NB4 (cell line): Measurements from ENCODE around the gene TRAPPC12.

ENCODE experiments used
- DNase-seq: peaks from one replicate; pipeline ENCODE4 v3.0.0; 2010; ENCODE audit warnings: low read depth
- H3K4me3 ChIP-seq: one replicate; pipeline ENCODE4 v1.5.1; 2011; ENCODE audit warnings: mild to moderate bottlenecking, low read depth, low read length, moderate library complexity
- MYC ChIP-seq: IDR thresholded peaks from 2 replicates; pipeline ENCODE4 v1.6.1; 2011; ENCODE audit warnings: low read depth, low read length
- POLR2A ChIP-seq: IDR thresholded peaks from 2 replicates; pipeline ENCODE4 v1.6.1; 2011; ENCODE audit warnings: mild to moderate bottlenecking; ENCODE audit not compliant: insufficient read length; ENCODE audit errors: extremely low read depth
- TF ChIP-seq, protein P1 (sequence below): IDR thresholded peaks from one replicate; pipeline ENCODE4 v1.5.1; 2012; ENCODE audit warnings: low read depth, low read length
- TF ChIP-seq, protein P2 (sequence below): IDR thresholded peaks from 2 replicates; pipeline ENCODE4 v1.6.1; 2011; ENCODE audit warnings: low read depth, low read length

The TRAPPC12 gene

DNA sequence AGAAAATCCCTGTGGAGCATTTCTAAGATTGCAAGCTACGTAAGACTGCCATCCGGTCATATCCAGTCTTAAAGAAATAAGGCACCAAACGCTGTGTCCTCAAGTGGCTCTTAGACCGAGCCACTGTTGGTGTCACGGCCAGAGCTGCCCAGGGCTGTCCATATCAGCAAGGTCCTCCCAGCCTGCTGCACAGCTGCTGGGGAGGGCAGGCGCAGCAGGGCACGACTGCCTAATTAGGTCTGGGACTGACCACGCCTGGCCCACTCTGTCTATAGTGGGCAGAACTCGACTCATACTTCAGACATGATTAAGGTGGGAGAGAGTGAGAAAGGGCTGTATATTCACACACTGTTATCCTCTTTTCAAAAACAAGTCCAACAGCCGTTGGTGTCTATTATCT is 41.2 kb upstream of the TRAPPC12 start:
- TF ChIP-seq, protein P1, sequence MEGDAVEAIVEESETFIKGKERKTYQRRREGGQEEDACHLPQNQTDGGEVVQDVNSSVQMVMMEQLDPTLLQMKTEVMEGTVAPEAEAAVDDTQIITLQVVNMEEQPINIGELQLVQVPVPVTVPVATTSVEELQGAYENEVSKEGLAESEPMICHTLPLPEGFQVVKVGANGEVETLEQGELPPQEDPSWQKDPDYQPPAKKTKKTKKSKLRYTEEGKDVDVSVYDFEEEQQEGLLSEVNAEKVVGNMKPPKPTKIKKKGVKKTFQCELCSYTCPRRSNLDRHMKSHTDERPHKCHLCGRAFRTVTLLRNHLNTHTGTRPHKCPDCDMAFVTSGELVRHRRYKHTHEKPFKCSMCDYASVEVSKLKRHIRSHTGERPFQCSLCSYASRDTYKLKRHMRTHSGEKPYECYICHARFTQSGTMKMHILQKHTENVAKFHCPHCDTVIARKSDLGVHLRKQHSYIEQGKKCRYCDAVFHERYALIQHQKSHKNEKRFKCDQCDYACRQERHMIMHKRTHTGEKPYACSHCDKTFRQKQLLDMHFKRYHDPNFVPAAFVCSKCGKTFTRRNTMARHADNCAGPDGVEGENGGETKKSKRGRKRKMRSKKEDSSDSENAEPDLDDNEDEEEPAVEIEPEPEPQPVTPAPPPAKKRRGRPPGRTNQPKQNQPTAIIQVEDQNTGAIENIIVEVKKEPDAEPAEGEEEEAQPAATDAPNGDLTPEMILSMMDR: no peak
- TF ChIP-seq, protein P2, sequence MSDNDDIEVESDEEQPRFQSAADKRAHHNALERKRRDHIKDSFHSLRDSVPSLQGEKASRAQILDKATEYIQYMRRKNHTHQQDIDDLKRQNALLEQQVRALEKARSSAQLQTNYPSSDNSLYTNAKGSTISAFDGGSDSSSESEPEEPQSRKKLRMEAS: no peak
- TF ChIP-seq MYC (no peak), POLR2A (no peak)
- no peak for DNase-seq
- H3K4me3 ChIP-seq: no peak overlapping the region

DNA sequence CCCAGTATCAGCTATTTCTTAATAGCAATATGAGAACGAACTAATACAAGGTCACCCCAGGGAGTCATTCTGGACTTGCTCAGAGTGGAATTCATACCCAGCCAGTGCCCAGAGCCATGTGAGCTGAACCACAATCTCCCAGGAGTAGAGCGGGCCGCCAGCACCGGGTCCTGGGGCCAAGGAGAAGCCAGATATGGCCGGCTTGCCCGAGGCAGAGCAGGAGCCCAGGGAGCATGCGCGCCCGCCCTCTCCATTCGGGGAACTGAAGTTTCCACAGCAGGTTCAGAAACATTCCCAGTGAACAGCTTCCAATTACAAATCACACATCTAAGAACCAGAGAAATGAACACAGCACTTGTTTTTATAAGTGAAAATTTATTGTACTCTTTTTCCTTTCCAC is 39.4 kb upstream of the TRAPPC12 start:
- no peak overlapping the region for H3K4me3 ChIP-seq
- no peak for TF ChIP-seq POLR2A
- TF ChIP-seq MYC: no peak
- TF ChIP-seq, protein P1: no peak
- TF ChIP-seq, protein P2: no peak
- no peak for DNase-seq

DNA sequence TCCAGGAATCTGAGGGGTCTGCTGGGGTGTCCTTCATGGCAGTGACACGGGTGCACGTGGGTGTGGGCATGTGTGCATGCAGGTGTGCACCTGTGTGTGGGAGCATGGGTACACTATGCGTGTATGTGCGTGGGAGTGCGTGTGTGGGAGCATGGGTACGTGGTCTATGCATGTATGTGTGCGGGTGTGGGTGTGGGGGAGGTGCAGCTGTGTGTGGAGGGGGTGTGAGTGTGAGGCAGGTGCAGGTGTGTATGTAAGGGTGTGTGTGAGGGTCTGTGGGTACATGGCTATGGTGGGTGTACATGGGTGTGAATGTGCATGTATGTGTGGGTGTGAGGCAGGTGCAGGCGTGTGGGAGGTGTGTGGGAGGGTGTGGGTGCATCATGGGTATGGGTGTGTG is 38.2 kb upstream of the TRAPPC12 start:
- H3K4me3 ChIP-seq: no peak overlapping the region
- TF ChIP-seq MYC (no peak), POLR2A (no peak)
- TF ChIP-seq, protein P2: no peak
- TF ChIP-seq, protein P1: no peak
- no peak for DNase-seq

DNA sequence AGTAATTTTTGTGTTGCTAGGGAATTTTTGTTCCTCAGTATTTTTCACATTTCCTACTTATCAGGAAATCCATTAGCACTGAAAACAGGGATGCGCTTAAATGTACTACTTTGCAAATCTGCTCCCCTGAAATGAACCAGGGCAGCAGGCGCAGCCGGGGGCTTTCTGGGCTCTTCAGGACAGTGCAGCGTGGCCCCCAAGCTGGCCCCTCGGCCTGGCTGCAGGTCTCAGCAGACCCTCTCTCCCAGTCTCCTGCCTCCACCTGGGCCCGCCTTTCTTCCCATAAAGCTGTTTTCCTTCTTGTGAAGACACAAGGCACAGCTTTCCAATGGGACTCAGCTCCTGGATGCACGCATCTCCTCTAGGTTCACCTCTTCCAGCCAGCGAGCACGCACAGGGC is 37.2 kb upstream of the TRAPPC12 start:
- H3K4me3 ChIP-seq: no peak overlapping the region
- DNase-seq: no peak
- TF ChIP-seq, protein P2: no peak
- TF ChIP-seq, protein P1: no peak
- TF ChIP-seq POLR2A: no peak
- no peak for TF ChIP-seq MYC

DNA sequence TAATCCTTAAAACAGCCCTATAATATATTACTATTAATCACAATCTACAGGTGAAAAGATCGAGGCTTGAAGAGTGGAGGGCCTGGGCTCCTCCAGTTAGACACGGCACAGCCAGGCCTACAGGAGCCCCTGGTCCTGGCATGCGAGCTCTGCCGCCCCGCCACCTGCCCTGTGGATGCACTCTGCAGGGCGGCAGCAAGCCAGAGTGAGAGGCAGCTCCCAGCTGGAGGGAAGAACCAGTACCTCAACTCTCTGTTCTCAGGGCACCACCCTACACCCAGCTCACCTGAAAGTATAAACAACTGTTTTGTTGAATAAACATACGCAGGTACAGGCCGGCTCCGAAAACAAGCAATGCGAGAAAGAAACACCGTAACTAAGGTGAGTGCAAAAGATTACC is 36.5 kb upstream of the TRAPPC12 start:
- no peak overlapping the region for H3K4me3 ChIP-seq
- no peak for DNase-seq
- TF ChIP-seq MYC (no peak), POLR2A (no peak)
- TF ChIP-seq, protein P2: no peak
- TF ChIP-seq, protein P1: no peak

DNA sequence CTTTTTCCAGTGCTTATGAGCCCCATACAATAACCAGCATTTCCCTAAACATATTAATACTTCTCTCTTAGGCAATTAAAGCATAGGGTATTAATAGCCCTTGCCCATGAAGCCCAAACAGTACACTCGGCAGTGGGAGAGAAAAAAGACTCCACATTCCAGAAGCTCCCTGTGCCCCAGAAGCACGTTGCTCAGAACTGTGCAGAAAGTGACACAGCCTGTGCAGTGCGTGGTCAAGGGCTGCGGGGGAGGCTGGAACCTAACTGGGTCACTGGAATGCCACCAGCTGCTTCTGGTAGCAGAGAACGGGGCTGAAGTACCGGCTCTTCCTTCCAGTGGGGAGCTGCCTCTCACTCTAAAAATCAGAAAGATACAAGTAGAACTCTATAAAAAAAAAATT is 34.6 kb upstream of the TRAPPC12 start:
- TF ChIP-seq POLR2A (no peak), MYC (no peak)
- TF ChIP-seq, protein P2: no peak
- TF ChIP-seq, protein P1: no peak

More for the DNA sequence above, 34.6 kb upstream of the TRAPPC12 start:
- DNase-seq: no peak
- H3K4me3 ChIP-seq: no peak overlapping the region
